NCI-H2227 (cell line): ENCODE results near the gene AHNAK.
A peak's percentile ranks its signal among the peaks of the same experiment; 100 is the strongest.

Experiments
- DNase-seq: peaks from one replicate; lab custom pipeline; 2025; ENCODE audit not compliant: unreplicated experiment; lab: John Stamatoyannopoulos, UW

Gene AHNAK

DNA sequence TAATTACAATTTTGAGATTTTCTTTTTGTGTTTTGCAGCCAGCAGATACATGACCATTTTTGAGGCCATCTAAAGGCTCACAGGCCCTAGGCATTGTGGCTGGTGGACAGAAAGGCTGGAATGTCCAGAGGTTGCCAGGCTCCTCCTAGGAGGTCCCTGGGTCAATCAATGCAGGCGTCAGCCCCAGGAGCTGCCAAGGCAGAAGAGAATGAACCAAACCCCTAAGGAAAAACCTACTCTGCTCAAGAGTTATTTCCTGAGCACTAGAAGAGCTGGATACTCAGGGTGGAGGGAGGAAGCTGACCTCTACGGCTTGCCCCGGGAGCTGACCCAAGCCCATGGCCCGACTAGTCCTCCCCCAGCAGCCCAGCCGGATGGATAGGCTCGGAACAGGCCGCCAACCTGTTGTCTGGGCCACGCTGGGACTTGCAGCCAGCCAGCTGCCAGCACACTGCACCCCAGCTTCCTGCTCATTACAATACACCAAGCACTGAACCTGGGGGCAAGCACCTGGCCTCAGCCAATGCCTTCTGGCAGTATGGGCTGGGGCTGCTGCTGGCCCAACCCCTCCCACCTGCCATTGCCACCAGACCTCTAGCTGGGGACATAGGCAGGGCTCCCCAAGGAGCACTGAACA lies 133.4 kb downstream of the AHNAK start:
- no peak for DNase-seq

GRCh38 chr11:62411524-62411923 lies 135.1 kb downstream of the AHNAK start:
- no peak for DNase-seq

DNA sequence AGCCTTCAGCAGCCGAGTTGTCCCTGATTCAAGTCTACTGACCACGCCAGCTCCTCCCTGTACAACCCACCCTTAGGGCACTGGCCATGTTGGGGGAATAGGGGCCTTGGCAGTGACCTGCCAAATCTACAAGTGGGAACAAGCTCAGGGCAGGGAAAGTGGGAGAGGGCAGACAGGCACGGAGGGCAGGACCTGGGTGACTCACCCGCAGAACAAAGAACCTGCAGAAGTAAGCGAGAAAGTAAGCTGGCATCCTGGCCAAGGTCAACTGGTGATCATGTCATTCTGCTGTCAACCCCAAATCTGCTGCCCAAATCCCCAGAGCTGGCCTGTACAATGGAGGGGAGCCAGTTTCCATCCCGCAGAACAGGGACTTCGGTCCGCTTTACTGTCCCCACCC lies 135.6 kb downstream of the AHNAK start:
- DNase-seq = no peak

GRCh38 chr11:62409831-62410230 lies 136.8 kb downstream of the AHNAK start:
- DNase-seq = no peak

GRCh38 chr11:62406034-62406433 lies 140.6 kb downstream of the AHNAK start:
- DNase-seq = no peak

DNA sequence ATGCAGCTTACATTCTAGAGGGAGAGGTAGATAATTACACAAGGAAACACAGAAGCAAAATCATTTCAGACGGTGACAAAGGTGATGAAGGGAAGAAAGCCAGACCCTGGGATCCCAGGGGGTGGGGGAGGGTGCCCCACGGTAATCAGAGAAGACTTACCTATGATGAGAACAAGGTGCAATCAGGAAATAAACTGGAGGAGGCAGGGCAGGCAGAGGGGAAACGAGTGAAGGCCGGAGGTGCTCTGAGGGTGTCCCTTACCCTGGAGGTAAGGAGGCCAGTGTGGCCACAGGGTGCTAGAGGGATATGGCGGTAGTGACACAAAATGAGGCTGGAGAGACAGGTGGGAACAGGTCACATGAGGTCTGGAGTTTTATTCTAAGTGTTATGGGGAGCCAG lies 141.7 kb downstream of the AHNAK start:
- no peak for DNase-seq

DNA sequence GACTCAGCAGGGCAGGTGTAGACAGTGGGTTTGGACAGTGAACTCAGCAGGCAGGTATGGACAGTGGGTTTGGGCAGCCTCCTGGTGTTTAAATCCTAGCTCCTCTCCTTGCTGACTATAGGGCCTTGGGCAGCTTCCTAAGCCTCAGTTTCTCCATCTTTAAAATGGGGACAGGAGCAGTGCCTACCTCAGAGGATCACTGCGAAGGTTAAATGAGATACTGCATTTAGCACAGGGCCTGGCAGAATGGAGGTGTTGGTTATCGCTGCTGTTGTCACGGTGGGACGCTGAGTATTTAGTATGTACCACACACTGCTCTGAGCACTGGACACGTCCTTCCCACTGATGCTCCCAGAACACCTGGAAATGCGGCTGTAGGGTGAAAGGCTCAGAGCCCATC lies 142.2 kb downstream of the AHNAK start:
- no peak for DNase-seq

GRCh38 chr11:62402960-62403730 lies 143.5 kb downstream of the AHNAK start:
- DNase-seq = no peak

DNA sequence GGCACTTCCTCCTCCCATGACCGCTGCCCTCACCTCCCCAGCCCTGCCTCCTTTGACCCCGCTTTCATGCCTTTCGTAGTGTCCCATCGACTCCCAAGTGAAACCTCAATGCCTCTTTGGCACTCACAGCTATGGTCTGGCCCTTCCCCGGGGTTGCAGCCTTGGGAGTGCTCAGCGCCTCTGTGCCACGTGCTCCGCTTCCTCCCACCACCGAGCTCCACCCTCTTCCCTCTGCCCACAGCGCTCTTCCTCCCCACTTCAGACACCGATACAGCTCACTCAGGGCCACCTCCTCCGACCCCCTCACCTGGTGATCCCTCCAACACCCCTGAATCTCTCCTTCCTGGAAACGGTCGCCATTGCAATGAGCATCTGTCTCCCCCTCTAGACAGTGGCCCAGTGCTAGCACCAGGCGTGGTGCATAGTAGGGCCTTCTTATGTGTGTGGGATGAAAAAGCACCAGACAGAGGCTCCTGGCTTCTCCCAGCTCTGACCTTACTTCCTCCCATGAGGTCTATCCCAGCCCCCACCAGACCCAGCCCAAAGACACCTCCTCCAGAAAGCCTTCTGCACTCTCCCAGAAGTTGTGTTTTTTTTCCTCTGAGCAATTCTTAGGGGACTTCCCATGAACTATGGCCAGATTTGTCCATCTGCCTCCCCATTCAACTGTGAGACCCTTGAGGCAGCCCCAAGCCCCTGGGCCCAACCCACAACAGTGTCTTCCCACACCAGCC lies 144.2 kb downstream of the AHNAK start:
- DNase-seq = no peak

DNA sequence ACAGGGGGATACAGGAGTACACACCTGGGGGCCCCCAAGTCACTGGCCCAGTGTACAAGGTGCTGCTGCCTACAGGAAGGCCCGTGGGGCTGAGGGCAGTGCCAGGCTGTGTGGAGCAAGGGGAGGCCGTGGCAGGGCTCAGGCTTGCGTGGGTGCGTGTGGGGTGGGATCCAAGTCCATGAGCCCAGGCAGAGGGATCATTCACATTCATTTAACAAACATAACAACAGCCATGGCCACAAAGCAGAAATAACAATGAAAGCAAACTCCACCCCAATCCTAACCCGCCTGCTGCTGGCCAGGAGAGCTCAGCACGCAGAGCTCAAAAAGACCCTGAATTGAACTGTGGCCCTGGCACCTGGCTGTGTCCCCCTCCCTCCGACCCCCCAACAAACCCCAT lies 144.8 kb downstream of the AHNAK start:
- no peak for DNase-seq

- DNase-seq = no peak
These were observed 145.2 kb downstream of the AHNAK start for GRCh38 chr11:62401356-62401755.

DNA sequence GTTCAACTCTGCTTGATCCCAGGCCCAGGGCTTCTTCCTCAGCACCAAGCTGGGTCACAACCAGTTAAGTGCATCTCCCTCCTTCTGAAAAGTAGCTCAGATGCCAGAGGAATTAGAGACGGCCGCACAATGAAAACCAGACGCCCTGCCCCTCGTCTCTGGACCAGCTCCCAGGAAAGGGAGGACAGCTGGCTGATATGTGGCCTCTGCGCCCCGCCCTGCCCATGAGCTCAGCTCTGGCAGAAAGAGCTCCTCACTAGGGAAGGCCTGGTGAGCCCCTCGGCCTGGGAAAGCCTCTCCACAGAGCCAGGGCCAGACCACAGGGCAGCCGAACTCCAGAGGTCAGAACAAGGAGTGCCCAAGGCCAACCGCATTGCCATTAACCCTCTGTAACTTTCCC lies 145.8 kb downstream of the AHNAK start:
- DNase-seq = no peak

- no peak for DNase-seq
These were observed 146.3 kb downstream of the AHNAK start for GRCh38 chr11:62400281-62400680.

DNA sequence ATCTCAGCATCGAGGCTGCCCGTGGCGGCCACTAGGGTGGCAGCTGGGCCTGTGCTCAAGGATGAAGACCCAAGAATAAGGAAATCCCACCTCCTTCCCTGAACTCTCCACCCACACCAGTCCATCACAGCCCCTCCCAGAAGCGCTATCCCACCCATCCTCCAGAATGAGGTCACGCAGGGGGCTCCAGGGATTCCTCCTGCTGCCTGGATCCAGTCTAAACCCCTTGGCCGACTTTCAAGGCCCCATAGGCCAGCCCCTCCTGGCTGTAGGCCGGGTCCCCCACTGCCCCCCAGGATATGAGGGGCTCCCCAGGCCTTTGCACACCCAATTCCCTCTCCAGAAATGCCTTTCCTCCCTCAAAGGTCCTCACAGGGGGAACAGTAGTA lies 146.7 kb downstream of the AHNAK start:
- DNase-seq = no peak

DNA sequence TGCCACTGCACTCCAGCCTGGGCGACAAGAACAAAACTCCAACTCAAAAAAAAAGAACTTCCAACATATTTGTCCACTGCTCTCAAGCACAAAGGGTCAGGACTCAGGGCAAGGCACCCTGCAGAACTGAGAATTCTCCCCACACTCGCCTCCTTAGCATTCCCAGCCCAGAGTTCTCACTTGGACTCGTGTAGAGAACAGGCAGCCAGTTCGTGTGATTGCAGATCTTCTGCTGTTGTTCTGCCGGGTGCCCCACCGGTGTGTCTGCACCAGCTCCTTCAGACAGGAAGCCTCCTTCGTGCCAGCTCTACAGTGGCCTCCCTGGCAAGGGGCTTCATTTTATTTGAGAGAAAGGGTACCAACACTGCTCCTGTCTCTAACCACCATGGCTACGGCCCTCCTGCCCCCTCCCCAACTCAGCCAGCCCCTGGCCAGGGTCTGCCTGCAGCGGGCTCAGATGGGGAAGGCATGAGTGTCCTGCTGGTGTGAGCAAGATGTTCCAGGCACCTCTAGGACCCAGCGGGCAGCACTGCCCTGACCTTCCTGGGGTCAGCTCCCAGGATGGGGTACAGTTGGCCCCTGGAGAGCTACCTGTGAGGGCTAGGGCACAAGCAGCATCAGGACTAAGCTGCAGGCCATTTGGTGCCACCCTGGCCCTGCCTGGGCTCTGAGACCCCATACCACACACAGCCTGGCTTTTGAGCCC lies 147.3 kb downstream of the AHNAK start:
- DNase-seq = no peak

DNA sequence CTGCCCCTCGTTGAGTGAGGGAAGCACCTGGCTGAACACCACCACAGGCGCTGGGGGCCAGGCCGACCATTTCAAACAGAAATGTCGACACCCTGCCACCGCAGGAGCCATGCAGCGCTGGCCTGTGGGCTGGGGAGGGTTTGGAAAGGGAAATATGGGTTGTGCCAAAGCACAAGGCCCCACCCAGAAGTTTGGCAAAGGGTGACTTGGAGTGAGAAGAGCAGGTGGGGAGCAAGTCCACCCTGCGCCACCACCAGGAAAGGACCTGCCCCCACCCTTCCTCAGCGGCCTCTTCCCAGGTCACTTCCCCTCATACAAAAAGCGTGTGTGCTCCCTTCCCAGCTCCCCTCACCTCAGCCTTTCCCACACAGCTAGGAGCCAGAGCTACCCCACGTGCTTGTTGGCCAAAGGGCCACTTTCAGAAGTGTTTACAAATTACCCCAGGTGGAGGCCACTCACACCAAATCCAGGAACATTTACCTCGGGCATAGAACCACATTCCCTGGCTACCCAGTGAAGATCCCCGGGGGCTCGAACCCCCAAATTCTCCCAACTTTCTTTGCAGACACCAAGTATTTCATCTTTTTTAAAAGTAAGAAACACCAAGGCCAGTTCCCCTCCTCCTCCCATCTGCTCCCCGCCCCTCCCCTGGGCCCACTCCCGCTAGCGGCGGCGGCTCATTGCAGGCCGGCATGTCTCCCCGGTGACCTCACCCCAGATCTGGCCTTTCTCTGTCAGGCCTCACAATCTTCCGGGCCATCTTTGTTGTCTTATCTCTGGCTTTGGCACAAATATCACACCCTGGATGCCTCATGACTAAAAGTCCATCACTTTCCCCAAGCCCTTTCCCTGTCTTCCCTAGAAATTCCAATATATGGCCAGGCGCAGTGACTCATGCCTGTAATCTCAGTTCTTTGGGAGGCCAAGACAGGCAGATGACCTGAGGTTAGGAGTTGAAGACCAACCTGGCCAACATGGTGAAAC lies 148.3 kb downstream of the AHNAK start:
- no peak for DNase-seq

- no peak for DNase-seq
These were observed 150.6 kb downstream of the AHNAK start for GRCh38 chr11:62395885-62396551.

- DNase-seq = peak; percentile 92
These were observed 151.6 kb downstream of the AHNAK start for GRCh38 chr11:62394825-62395538.

GRCh38 chr11:62393735-62394134 lies 152.9 kb downstream of the AHNAK start:
- DNase-seq = no peak
